Smooth muscle cell (in vitro differentiated cells): ENCODE data around the gene GPR152. TPM values are rescaled to one million over a fixed set of nuclear protein-coding genes. Genes with fewer than 3 reads are reported as not detected.

Experiments used
- DNase-seq: peaks from one replicate; lab custom pipeline; 2025; ENCODE audit not compliant: unreplicated experiment; lab: John Stamatoyannopoulos, UW
- H2AFZ ChIP-seq: fragments of 200-600 bp; sonication (generic); 2 replicates; pipeline ENCODE4 v1.6.0; 2016; ENCODE audit warnings: antibody characterized with exemption, low read depth, mild to moderate bottlenecking
- H3F3A ChIP-seq: fragments of 200-600 bp; sonication (generic); 2 replicates; pipeline ENCODE4 v1.6.0; 2017; ENCODE audit warnings: antibody characterized with exemption, low read depth
- H3K27ac ChIP-seq: fragments of 200-600 bp; sonication (generic); 2 replicates; pipeline ENCODE4 v1.5.1; 2016; ENCODE audit warnings: low read depth, mild to moderate bottlenecking
- H3K27me3 ChIP-seq: fragments of 200-600 bp; sonication (generic); 2 replicates; pipeline ENCODE4 v1.6.1; 2016; ENCODE audit warnings: low read depth, mild to moderate bottlenecking
- H3K36me3 ChIP-seq: fragments of 200-600 bp; sonication (generic); 2 replicates; pipeline ENCODE4 v1.5.1; 2016; ENCODE audit warnings: low read depth
- H3K4me1 ChIP-seq: fragments of 200-600 bp; sonication (generic); 2 replicates; pipeline ENCODE4 v1.5.1; 2016; ENCODE audit warnings: low read depth
- H3K4me2 ChIP-seq: fragments of 200-600 bp; sonication (generic); 2 replicates; pipeline ENCODE4 v1.6.0; 2016; ENCODE audit warnings: mild to moderate bottlenecking
- H3K4me3 ChIP-seq: fragments of 200-600 bp; sonication (generic); 2 replicates; pipeline ENCODE4 v1.5.1; 2016; ENCODE audit warnings: mild to moderate bottlenecking
- H3K79me2 ChIP-seq: fragments of 200-600 bp; sonication (generic); 2 replicates; pipeline ENCODE4 v1.6.0; 2016; ENCODE audit warnings: low read depth, mild to moderate bottlenecking
- H3K9ac ChIP-seq: fragments of 200-600 bp; sonication (generic); 2 replicates; pipeline ENCODE4 v1.6.0; 2016; ENCODE audit warnings: low read depth
- H3K9me3 ChIP-seq: fragments of 200-600 bp; sonication (generic); replicated peaks from 2 replicates; pipeline ENCODE4 v1.5.1; 2016; ENCODE audit warnings: low read depth
- H4K20me1 ChIP-seq: fragments of 200-600 bp; sonication (generic); 2 replicates; pipeline ENCODE4 v1.6.0; 2016; ENCODE audit warnings: low read depth
- CTCF ChIP-seq: fragments of 200-600 bp; sonication (generic); IDR thresholded peaks from 2 replicates; pipeline ENCODE4 v1.5.1; 2017; ENCODE audit warnings: borderline replicate concordance, mild to moderate bottlenecking, antibody characterized with exemption; ENCODE audit not compliant: insufficient read depth, poor library complexity, severe bottlenecking
- WGBS: methylation state at CpG from one replicate; pipeline ENCODE4 v1.1.7; 2016; ENCODE audit warnings: low lambda C conversion rate; 5-methylcytosine and 5-hydroxymethylcytosine counted together
- polyA plus RNA-seq: library from polyadenylated mRNA; unstranded; fragments of >200 nt; fragmentation: Nextera tagmentation; extraction: Ambion mirVana; gene quantifications from 2 replicates; pipeline ENCODE4 v1.2.1, GENCODE V29; 2016
- total RNA-seq: library from RNA; depleted of rRNA; stranded (reverse); fragments of >200 nt; gene quantifications from 2 replicates; pipeline ENCODE4 v1.2.3, GENCODE V29; 2014

GPR152 gene
- total and polyA plus RNA-seq, 2 experiments from 2014 or later, result 0.27 TPM; not detected in 1

DNA sequence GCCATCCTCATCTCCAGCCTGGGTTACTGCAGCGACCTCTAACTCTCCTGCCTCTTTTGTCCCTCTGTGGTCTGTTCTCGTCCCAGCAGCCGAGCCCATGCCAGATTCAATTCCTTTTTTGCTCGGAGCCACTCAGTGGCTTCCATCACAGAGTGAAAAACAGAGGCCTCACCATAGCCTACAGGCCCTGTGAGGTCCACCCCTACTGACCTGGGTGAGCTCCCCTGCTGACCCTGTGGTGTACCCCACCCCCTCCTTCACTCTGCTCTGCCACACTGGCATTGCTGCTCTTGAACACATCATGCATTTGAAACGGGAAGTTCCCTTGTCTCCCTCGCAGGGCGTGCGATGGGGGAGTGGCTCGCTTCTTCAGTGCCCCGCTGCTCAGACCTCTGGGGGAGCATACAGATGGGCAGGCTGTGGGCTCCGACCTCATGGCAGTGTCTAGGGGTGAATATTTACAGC, 32.4 kb upstream of the GPR152 start:
- Histone ChIP-seq H3F3A (no peaks in the 10 kb centered on the region), H2AFZ (no peak overlapping the region), H3K9ac (no peak overlapping the region), H3K4me1 (peaks cover 8% of the 10 kb centered on the region), H3K9me3 (no peaks in the 10 kb centered on the region), H3K4me2 (no peak overlapping the region), H3K36me3 (no peaks in the 10 kb centered on the region), H3K79me2 (peaks cover 5% of the 10 kb centered on the region), H3K4me3 (no peak overlapping the region), H4K20me1 (no peaks in the 10 kb centered on the region), H3K27me3 (no peaks in the 10 kb centered on the region), H3K27ac (no peak overlapping the region)
- no peak for TF ChIP-seq CTCF
- no peak for DNase-seq
- 88% methylated on average over 11 of the region's 11 CpGs for WGBS

GRCh38 chr11:67483831-67484665, 31.5 kb upstream of the GPR152 start:
- H3K4me1 ChIP-seq, result peaks cover 8% of the 10 kb centered on the region
- no peaks in the 10 kb centered on the region for H4K20me1 ChIP-seq
- no peak overlapping the region for H3K27ac ChIP-seq
- no peaks in the 10 kb centered on the region for H3K36me3 ChIP-seq
- no peaks in the 10 kb centered on the region for H3F3A ChIP-seq
- peak overlapping the region; percentile 56 for H3K4me3 ChIP-seq
- H3K9ac ChIP-seq, result no peak overlapping the region
- peaks cover 5% of the 10 kb centered on the region for H3K79me2 ChIP-seq
- H3K9me3 ChIP-seq, result no peaks in the 10 kb centered on the region
- H3K27me3 ChIP-seq, result no peaks in the 10 kb centered on the region
- H2AFZ ChIP-seq, result no peak overlapping the region
- DNase-seq, result no peak
- no peak for TF ChIP-seq CTCF
- peak overlapping the region; percentile 83 for H3K4me2 ChIP-seq
- WGBS, result 91% methylated on average over 16 of the region's 16 CpGs

GRCh38 chr11:67482827-67483798, 30.6 kb upstream of the GPR152 start, which contains the start of gene AIP:
Gene AIP, plus strand, starts transcription at chr11:67483026. Its CDS starts 133 bp downstream, at chr11:67483159.
- H3K4me1 ChIP-seq, result peaks cover 8% of the 10 kb centered on the region
- no peaks in the 10 kb centered on the region for H3K36me3 ChIP-seq
- peaks cover 5% of the 10 kb centered on the region for H3K79me2 ChIP-seq
- no peaks in the 10 kb centered on the region for H4K20me1 ChIP-seq
- TF ChIP-seq CTCF, result no peak
- H3K4me3 ChIP-seq, result peak within 1 kb of the TSS; percentile 56
- H2AFZ ChIP-seq, result peak within 1 kb of the TSS; percentile 91
- no peaks in the 10 kb centered on the region for H3F3A ChIP-seq
- peak within 1 kb of the TSS; percentile 83 for H3K4me2 ChIP-seq
- H3K27me3 ChIP-seq, result no peaks in the 10 kb centered on the region
- WGBS, result 12% methylated on average over 59 of the region's 60 CpGs
- no peaks in the 10 kb centered on the region for H3K9me3 ChIP-seq
- peak; percentile 77 for DNase-seq
- H3K9ac ChIP-seq, result peak within 1 kb of the TSS; percentile 75
- H3K27ac ChIP-seq, result peak within 1 kb of the TSS; percentile 50
